H1 (cell line): ENCODE data around the gene SEL1L3. TPM values are rescaled to one million over a fixed set of nuclear protein-coding genes. Genes with fewer than 3 reads are reported as not detected.

Source experiments
- CTCF ChIA-PET: fragments of 300-600 bp; sonication (Branson Sonifier 250); formaldehyde crosslinking; loops from one replicate; lab custom pipeline; 2021; ENCODE audit not compliant: partially characterized antibody; lab: Charles Lee
- POLR2A ChIA-PET: fragments of 300-600 bp; sonication (Branson Sonifier 250); formaldehyde crosslinking; loops from one replicate; lab custom pipeline; 2021; ENCODE audit warnings: inconsistent platforms; ENCODE audit not compliant: partially characterized antibody; lab: Charles Lee
- DNase-seq, 2 experiments: peaks; one replicate each; pipeline versions ENCODE4 v3.0.0 to v3.0.0-alpha.2; 2010 to 2022; ENCODE audit warnings: low spot score in 2 of 2, low read depth in 1 of 2, mixed read lengths in 1 of 2
- FAIRE-seq: peaks from 2 replicates; lab custom pipeline; 2011; peaks lifted over from hg19 to GRCh38; lab: Jason Lieb, UNC
- H2AFZ ChIP-seq: 2 replicates; pipeline ENCODE4 v1.8.1; 2012; ENCODE audit warnings: low read length, inconsistent platforms
- H2AK5ac ChIP-seq: 2 replicates; pipeline ENCODE4 v1.6.1; 2013; ENCODE audit warnings: low read depth, low read length
- H2BK120ac ChIP-seq: replicated peaks from 2 replicates; pipeline ENCODE3; 2013; ENCODE audit warnings: low read depth, low read length, inconsistent platforms
- H2BK12ac ChIP-seq: 2 replicates; pipeline ENCODE4 v1.6.1; 2013; ENCODE audit warnings: low read depth, low read length
- H2BK15ac ChIP-seq: 2 replicates; pipeline ENCODE4 v1.6.1; 2013; ENCODE audit warnings: low read length
- H2BK20ac ChIP-seq: 2 replicates; pipeline ENCODE4 v1.6.1; 2013; ENCODE audit warnings: low read length
- H2BK5ac ChIP-seq: 2 replicates; pipeline ENCODE4 v1.6.1; 2013; ENCODE audit warnings: low read depth, low read length
- H3K14ac ChIP-seq: 2 replicates; pipeline ENCODE4 v1.6.1; 2013; ENCODE audit warnings: inconsistent platforms; ENCODE audit not compliant: insufficient read length
- H3K18ac ChIP-seq: 2 replicates; pipeline ENCODE4 v1.6.1; 2013; ENCODE audit warnings: low read length; ENCODE audit errors: extremely low read depth
- H3K23ac ChIP-seq: 2 replicates; pipeline ENCODE4 v1.6.1; 2013; ENCODE audit warnings: inconsistent platforms; ENCODE audit not compliant: insufficient read length
- H3K23me2 ChIP-seq: 2 replicates; pipeline ENCODE4 v1.6.1; 2013; ENCODE audit warnings: low read depth, low read length
- H3K27ac ChIP-seq: 2 replicates; pipeline ENCODE4 v1.6.1; 2011; ENCODE audit warnings: low read depth, low read length, inconsistent platforms
- H3K27me3 ChIP-seq, 4 experiments: replicated peaks in 1 of 4; 1 replicate in 1 of 4; 2 replicates in 3 of 4; pipeline versions ENCODE4 v1.6.1 to v1.8.1; 2011 to 2013; ENCODE audit warnings: low read length in 3 of 4, mild to moderate bottlenecking in 3 of 4, inconsistent platforms in 2 of 4, mixed read lengths in 2 of 4, moderate library complexity in 1 of 4; ENCODE audit not compliant: control insufficient read depth in 3 of 4, insufficient read depth in 3 of 4; ENCODE audit errors: extremely low read depth in 1 of 4
- H3K36me3 ChIP-seq, 4 experiments: 2 replicates each; pipeline versions ENCODE4 v1.6.1 to v1.8.1; 2011 to 2013; ENCODE audit warnings: mild to moderate bottlenecking in 4 of 4, low read length in 3 of 4, moderate library complexity in 2 of 4, control low read depth in 1 of 4, inconsistent platforms in 1 of 4; ENCODE audit not compliant: insufficient read depth in 4 of 4, control insufficient read depth in 2 of 4
- H3K4ac ChIP-seq: replicated peaks from 2 replicates; pipeline ENCODE3; 2013; ENCODE audit warnings: low read length, low read depth, mixed read lengths, inconsistent platforms; ENCODE audit not compliant: insufficient read length
- H3K4me1 ChIP-seq, 4 experiments: replicated peaks in 1 of 4; 1 replicate in 1 of 4; 2 replicates in 3 of 4; pipeline versions ENCODE4 v1.6.1 to v1.8.1; 2011 to 2013; ENCODE audit warnings: low read length in 3 of 4, inconsistent platforms in 2 of 4, mixed read lengths in 1 of 4; ENCODE audit not compliant: insufficient read depth in 4 of 4, control insufficient read depth in 3 of 4
- H3K4me2 ChIP-seq, 2 experiments: 2 replicates each; pipeline versions ENCODE4 v1.6.1 to v1.8.1; 2011 to 2013; ENCODE audit warnings: low read depth in 2 of 2, low read length in 2 of 2, control low read depth in 1 of 2, inconsistent platforms in 1 of 2, mild to moderate bottlenecking in 1 of 2; ENCODE audit not compliant: insufficient read depth in 1 of 2
- H3K4me3 ChIP-seq, 4 experiments: fragments of 200-600, 300-600 bp in 1 of 4; sonication (generic), shearing (Covaris generic), sonication (Bioruptor Twin) in 1 of 4; 2 replicates each; pipeline versions ENCODE4 v1.5.1 to v1.8.1; 2011 to 2016; ENCODE audit warnings: low read length in 4 of 4, low read depth in 3 of 4, control low read depth in 2 of 4, inconsistent platforms in 2 of 4, mild to moderate bottlenecking in 2 of 4, mixed read lengths in 1 of 4, moderate library complexity in 1 of 4; ENCODE audit not compliant: insufficient read depth in 2 of 4; ENCODE audit errors: extremely low read depth in 1 of 4
- H3K56ac ChIP-seq: replicated peaks from 2 replicates; pipeline ENCODE3; 2013; ENCODE audit warnings: low read depth, mild to moderate bottlenecking, mixed read lengths, low read length, inconsistent platforms; ENCODE audit not compliant: insufficient read length
- H3K79me1 ChIP-seq: 2 replicates; pipeline ENCODE4 v1.6.1; 2013; ENCODE audit warnings: low read depth, low read length, control low read depth
- H3K79me2 ChIP-seq, 2 experiments: 2 replicates each; pipeline versions ENCODE4 v1.6.1 to v1.8.1; 2012 to 2013; ENCODE audit warnings: low read length in 2 of 2, mild to moderate bottlenecking in 2 of 2, inconsistent platforms in 1 of 2; ENCODE audit not compliant: insufficient read depth in 2 of 2, control insufficient read depth in 1 of 2
- H3K9ac ChIP-seq, 4 experiments: replicated peaks in 1 of 4; 1 replicate in 1 of 4; 2 replicates in 3 of 4; pipeline versions ENCODE4 v1.6.1 to v1.8.1; 2011 to 2013; ENCODE audit warnings: low read depth in 3 of 4, low read length in 3 of 4, control low read depth in 2 of 4, mild to moderate bottlenecking in 2 of 4, moderate library complexity in 2 of 4, inconsistent platforms in 1 of 4; ENCODE audit errors: extremely low read depth in 1 of 4
- H3K9me3 ChIP-seq, 2 experiments: 2 replicates each; pipeline versions ENCODE4 v1.6.1 to v1.8.1; 2012 to 2013; ENCODE audit warnings: mild to moderate bottlenecking in 2 of 2, moderate library complexity in 2 of 2, control low read depth in 1 of 2, inconsistent platforms in 1 of 2, low read depth in 1 of 2, low read length in 1 of 2, mixed read lengths in 1 of 2; ENCODE audit not compliant: insufficient read depth in 2 of 2
- H4K20me1 ChIP-seq, 2 experiments: replicated peaks in 1 of 2; 2 replicates each; pipeline versions ENCODE3 to v1.8.1; 2011 to 2013; ENCODE audit warnings: inconsistent platforms in 2 of 2, low read length in 2 of 2, mild to moderate bottlenecking in 1 of 2; ENCODE audit not compliant: insufficient read depth in 2 of 2, control insufficient read depth in 1 of 2
- H4K5ac ChIP-seq: 2 replicates; pipeline ENCODE4 v1.6.1; 2013; ENCODE audit warnings: low read length, low read depth, mixed read lengths, inconsistent platforms; ENCODE audit not compliant: insufficient read length
- H4K8ac ChIP-seq: 2 replicates; pipeline ENCODE4 v1.8.0; 2013; ENCODE audit warnings: mild to moderate bottlenecking, moderate library complexity, low read length, inconsistent platforms; ENCODE audit not compliant: insufficient read depth; ENCODE audit errors: extremely low read depth
- H4K91ac ChIP-seq: replicated peaks from 2 replicates; pipeline ENCODE3; 2013; ENCODE audit warnings: low read length, mixed read lengths, inconsistent platforms; ENCODE audit not compliant: insufficient read length
- ASH2L ChIP-seq: fragments of 200-600, 300-600 bp; sonication (generic); IDR thresholded peaks from one replicate; pipeline ENCODE4 v1.7.1; 2017; ENCODE audit warnings: low read length
- BCL11A ChIP-seq, 2 experiments: IDR thresholded peaks; one replicate each; pipeline ENCODE4 v1.6.1; 2011; ENCODE audit warnings: low read depth in 2 of 2, low read length in 2 of 2, mild to moderate bottlenecking in 2 of 2
- CEBPB ChIP-seq: IDR thresholded peaks from 2 replicates; pipeline ENCODE4 v1.6.1; 2012; ENCODE audit warnings: low read depth, low read length
- CHD1 ChIP-seq: IDR thresholded peaks from 2 replicates; pipeline ENCODE4 v1.6.1; 2012; ENCODE audit warnings: low read depth, low read length, improper control_type of control experiment
- CTBP2 ChIP-seq: IDR thresholded peaks from 2 replicates; pipeline ENCODE4 v1.7.0; 2011; ENCODE audit warnings: borderline replicate concordance, mild to moderate bottlenecking, moderate library complexity, mixed read lengths, low read length; ENCODE audit not compliant: insufficient read depth, insufficient read length
- E2F6 ChIP-seq: IDR thresholded peaks from 2 replicates; pipeline ENCODE4 v1.6.1; 2012; ENCODE audit warnings: inconsistent platforms
- KDM4A ChIP-seq: IDR thresholded peaks from one replicate; pipeline ENCODE4 v1.7.1; 2012; ENCODE audit warnings: low read depth, mild to moderate bottlenecking, moderate library complexity, low read length, inconsistent platforms; ENCODE audit not compliant: severe bottlenecking
- MAFK ChIP-seq: IDR thresholded peaks from 2 replicates; pipeline ENCODE4 v1.6.1; 2012; ENCODE audit warnings: low read depth, mild to moderate bottlenecking, improper control_type of control experiment, low read length
- NANOG ChIP-seq: IDR thresholded peaks from 2 replicates; pipeline ENCODE4 v1.6.1; 2011; ENCODE audit warnings: low read length, low read depth, mild to moderate bottlenecking, inconsistent platforms; ENCODE audit not compliant: insufficient read depth, poor library complexity, severe bottlenecking
- POLR2AphosphoS5 ChIP-seq: IDR thresholded peaks from 2 replicates; pipeline ENCODE4 v1.6.1; 2011; ENCODE audit warnings: low read depth, low read length
- SAP30 ChIP-seq: fragments of 300-600 bp; sonication (generic); IDR thresholded peaks from 2 replicates; pipeline ENCODE4 v1.7.1; 2012; ENCODE audit warnings: low read length, moderate library complexity, mild to moderate bottlenecking, inconsistent platforms; ENCODE audit not compliant: insufficient read depth, insufficient replicate concordance
- SIRT6 ChIP-seq: IDR thresholded peaks from one replicate; pipeline ENCODE4 v1.7.1; 2012; ENCODE audit warnings: low read length, inconsistent platforms
- SP4 ChIP-seq: IDR thresholded peaks from 2 replicates; pipeline ENCODE4 v1.6.1; 2012; ENCODE audit warnings: low read length, inconsistent platforms
- TCF12 ChIP-seq: IDR thresholded peaks from 2 replicates; pipeline ENCODE4 v1.6.1; 2011; ENCODE audit warnings: low read depth, mild to moderate bottlenecking, low read length
- ZNF274 ChIP-seq: IDR thresholded peaks from 2 replicates; pipeline ENCODE4 v1.7.0; 2012; ENCODE audit warnings: low read length, borderline replicate concordance; ENCODE audit errors: extremely low read depth
- WGBS, 2 experiments: shearing (Covaris generic) in 1 of 2; methylation state at CpG; one replicate each; pipeline versions ENCODE4 v1.1.6 to v1.1.7; 2013 to 2015; ENCODE audit warnings: low lambda C conversion rate in 2 of 2, mixed read lengths in 2 of 2, inconsistent platforms in 1 of 2, low coverage in 1 of 2, missing lambda C conversion rate in 1 of 2; ENCODE audit not compliant: insufficient replicate concordance in 2 of 2, insufficient coverage in 1 of 2, insufficient read length in 1 of 2; ENCODE audit errors: extremely low coverage in 1 of 2, missing lambda C conversion rate in 1 of 2; 5-methylcytosine and 5-hydroxymethylcytosine counted together
- polyA plus RNA-seq, 7 experiments: library from polyadenylated mRNA; depleted of rRNA in 3 of 7; stranded (reverse) in 5 of 7; unstranded in 2 of 7; fragments of >200 nt in 5 of 7; fragments of 200-250 nt in 2 of 7; gene quantifications; 1 replicate in 5 of 7; 2 replicates in 1 of 7; 4 replicates in 1 of 7; pipeline versions ENCODE4 v1.2.1 to v1.2.3, GENCODE V29; 2011 to 2013; ENCODE audit warnings: missing spikeins in 2 of 7, mixed read lengths in 2 of 7
- total RNA-seq: library from RNA; stranded (reverse); fragmentation: NEBNext Ultra II Directional; extraction: Animal tissue kit (Norgen Biotek cat#: 25700); gene quantifications from 2 replicates; pipeline ENCODE4 v1.2.1, GENCODE V29; 2021

SEL1L3 gene
- total and polyA plus RNA-seq, 2 of the 8 experiments (the other 6 are each of a cell fraction or from before 2014, with no cell fraction given): 18.2 to 54.0 TPM

GRCh38 chr4:25874655-25875054 is 11.9 kb upstream of the SEL1L3 start:
- CTCF ChIA-PET: no interaction called here
- 93% methylated on average over 3 of the region's 3 CpGs; no CpG with 5 or more reads in 1 of the 2 experiments for whole genome bisulfite sequencing, 2 experiments
- TF ChIP-seq MAFK (no peak), ASH2L (no peak), SP4 (no peak), SIRT6 (no peak), BCL11A (IDR thresholded peaks at IDR 0.05; ENCODE audit: low read depth in 2 of 2, low read length in 2 of 2) (no peak), ZNF274 (no peak), CHD1 (no peak), POLR2AphosphoS5 (no peak), CEBPB (no peak), SAP30 (no peak), CTBP2 (no peak), KDM4A (no peak), TCF12 (no peak), NANOG (no peak), E2F6 (no peak)

More at GRCh38 chr4:25874655-25875054, 11.9 kb upstream of the SEL1L3 start:
- Histone ChIP-seq H3K14ac (no peak overlapping the region), H3K9ac (no peak overlapping the region), H3K27me3 (no peaks in the 10 kb centered on the region), H2BK5ac (no peak overlapping the region), H2BK15ac (no peak overlapping the region), H3K4me2 (no peak overlapping the region), H4K20me1 (no peaks in the 10 kb centered on the region), H3K79me1 (no peaks in the 10 kb centered on the region), H2BK12ac (no peak overlapping the region), H3K23me2 (no peaks in the 10 kb centered on the region), H3K23ac (no peak overlapping the region), H3K56ac (no peak overlapping the region), H3K18ac (no peak overlapping the region), H3K4me3 (no peak overlapping the region), H3K79me2 (no peaks in the 10 kb centered on the region), H2AK5ac (no peak overlapping the region), H2BK120ac (no peak overlapping the region), H3K27ac (no peak overlapping the region), H3K9me3 (no peaks in the 10 kb centered on the region), H4K5ac (no peak overlapping the region), H4K8ac (no peak overlapping the region), H2BK20ac (no peak overlapping the region), H3K4ac (no peak overlapping the region), H2AFZ (no peak overlapping the region), H3K4me1 (peaks cover 0 to 3% (median 0%) of the 10 kb centered on the region in 4 experiments; a peak in 1 of 7 replicates), H4K91ac (no peak overlapping the region), H3K36me3 (no peaks in the 10 kb centered on the region)
- DNase-seq (no peak), FAIRE-seq (no peak)
- POLR2A ChIA-PET: no interaction called here
